ENCODE measurements around the gene GPR42.

The GPR42 gene

GRCh38 chr19:35392742-35393715 lies 22.2 kb downstream of the GPR42 start:
- H3K9me3 ChIP-seq (ENCODE audit: insufficient read depth, low read length): peaks cover 9% of the 10 kb centered on the region; the same call in 1 of the 2 replicates
- TF ChIP-seq ZNF274 (IDR thresholded peaks at IDR 0.05; ENCODE audit: low read depth, low read length) (no peak), SUZ12 (IDR thresholded peaks at IDR 0.05; ENCODE audit: extremely low read depth, insufficient read depth, insufficient read length) (no peak), YY1 (IDR thresholded peaks at IDR 0.05; ENCODE audit: insufficient read depth, insufficient read length) (no peak)
- no peak overlapping the region for H3K4me3 ChIP-seq (ENCODE audit: insufficient read length, low read depth)
- no peak for DNase-seq (ENCODE audit: low read depth, low spot score)
- H3K9ac ChIP-seq (ENCODE audit: insufficient read length, low read depth): no peak overlapping the region
- peaks cover 2% of the 10 kb centered on the region for H3K4me1 ChIP-seq (ENCODE audit: insufficient read depth, insufficient read length)
- no peaks in the 10 kb centered on the region for H3K27me3 ChIP-seq (ENCODE audit: insufficient read depth, insufficient read length)
- no peaks in the 10 kb centered on the region for H3K36me3 ChIP-seq (ENCODE audit: insufficient read depth, insufficient read length, low read length)

- no peaks in the 10 kb centered on the region for H3K27me3 ChIP-seq (ENCODE audit: insufficient read depth, insufficient read length)
- no peak overlapping the region for H3K4me3 ChIP-seq (ENCODE audit: insufficient read length, low read depth)
- DNase-seq (ENCODE audit: low read depth, low spot score): no peak
- peaks cover 2% of the 10 kb centered on the region for H3K4me1 ChIP-seq (ENCODE audit: insufficient read depth, insufficient read length)
- H3K36me3 ChIP-seq (ENCODE audit: insufficient read depth, insufficient read length, low read length): no peaks in the 10 kb centered on the region
- TF ChIP-seq YY1 (IDR thresholded peaks at IDR 0.05; ENCODE audit: insufficient read depth, insufficient read length): no peak
- TF ChIP-seq SUZ12 (IDR thresholded peaks at IDR 0.05; ENCODE audit: extremely low read depth, insufficient read depth, insufficient read length): no peak
- TF ChIP-seq ZNF274 (IDR thresholded peaks at IDR 0.05; ENCODE audit: low read depth, low read length): no peak
- no peak overlapping the region for H3K9ac ChIP-seq (ENCODE audit: insufficient read length, low read depth)
- H3K9me3 ChIP-seq (ENCODE audit: insufficient read depth, low read length): no peaks in the 10 kb centered on the region
Observed at GRCh38 chr19:35395382-35396199, 24.7 kb downstream of the GPR42 start.

- H3K4me3 ChIP-seq (ENCODE audit: insufficient read length, low read depth): no peak overlapping the region
- no peaks in the 10 kb centered on the region for H3K4me1 ChIP-seq (ENCODE audit: insufficient read depth, insufficient read length)
- no peaks in the 10 kb centered on the region for H3K9me3 ChIP-seq (ENCODE audit: insufficient read depth, low read length)
- no peaks in the 10 kb centered on the region for H3K36me3 ChIP-seq (ENCODE audit: insufficient read depth, insufficient read length, low read length)
- H3K27me3 ChIP-seq (ENCODE audit: insufficient read depth, insufficient read length): no peaks in the 10 kb centered on the region
- TF ChIP-seq YY1 (IDR thresholded peaks at IDR 0.05; ENCODE audit: insufficient read depth, insufficient read length) (no peak), ZNF274 (IDR thresholded peaks at IDR 0.05; ENCODE audit: low read depth, low read length) (no peak), SUZ12 (IDR thresholded peaks at IDR 0.05; ENCODE audit: extremely low read depth, insufficient read depth, insufficient read length) (no peak)
- no peak overlapping the region for H3K9ac ChIP-seq (ENCODE audit: insufficient read length, low read depth)
- DNase-seq (ENCODE audit: low read depth, low spot score): no peak
Observed at GRCh38 chr19:35396240-35396885, 25.5 kb downstream of the GPR42 start.

- no peaks in the 10 kb centered on the region for H3K36me3 ChIP-seq (ENCODE audit: insufficient read depth, insufficient read length, low read length)
- DNase-seq (ENCODE audit: low read depth, low spot score): no peak
- no peak for TF ChIP-seq SUZ12 (IDR thresholded peaks at IDR 0.05; ENCODE audit: extremely low read depth, insufficient read depth, insufficient read length)
- no peak for TF ChIP-seq YY1 (IDR thresholded peaks at IDR 0.05; ENCODE audit: insufficient read depth, insufficient read length)
- TF ChIP-seq ZNF274 (IDR thresholded peaks at IDR 0.05; ENCODE audit: low read depth, low read length): no peak
- H3K4me3 ChIP-seq (ENCODE audit: insufficient read length, low read depth): no peak overlapping the region
- H3K9me3 ChIP-seq (ENCODE audit: insufficient read depth, low read length): no peaks in the 10 kb centered on the region
- H3K9ac ChIP-seq (ENCODE audit: insufficient read length, low read depth): no peak overlapping the region
- H3K27me3 ChIP-seq (ENCODE audit: insufficient read depth, insufficient read length): no peaks in the 10 kb centered on the region
- no peaks in the 10 kb centered on the region for H3K4me1 ChIP-seq (ENCODE audit: insufficient read depth, insufficient read length)
Observed at GRCh38 chr19:35397064-35397463, 26.2 kb downstream of the GPR42 start.

GRCh38 chr19:35398570-35398969 lies 27.7 kb downstream of the GPR42 start:
- Histone ChIP-seq H3K4me1 (ENCODE audit: insufficient read depth, insufficient read length) (peaks cover 2% of the 10 kb centered on the region), H3K27me3 (ENCODE audit: insufficient read depth, insufficient read length) (no peaks in the 10 kb centered on the region), H3K9me3 (ENCODE audit: insufficient read depth, low read length) (no peaks in the 10 kb centered on the region), H3K4me3 (ENCODE audit: insufficient read length, low read depth) (no peak overlapping the region), H3K9ac (ENCODE audit: insufficient read length, low read depth) (no peak overlapping the region), H3K36me3 (ENCODE audit: insufficient read depth, insufficient read length, low read length) (no peaks in the 10 kb centered on the region)
- no peak for DNase-seq (ENCODE audit: low read depth, low spot score)
- TF ChIP-seq ZNF274 (IDR thresholded peaks at IDR 0.05; ENCODE audit: low read depth, low read length) (no peak), YY1 (IDR thresholded peaks at IDR 0.05; ENCODE audit: insufficient read depth, insufficient read length) (no peak), SUZ12 (IDR thresholded peaks at IDR 0.05; ENCODE audit: extremely low read depth, insufficient read depth, insufficient read length) (no peak)

GRCh38 chr19:35399231-35399630 lies 28.4 kb downstream of the GPR42 start:
- H3K9me3 ChIP-seq (ENCODE audit: insufficient read depth, low read length): no peaks in the 10 kb centered on the region
- TF ChIP-seq ZNF274 (IDR thresholded peaks at IDR 0.05; ENCODE audit: low read depth, low read length) (no peak), YY1 (IDR thresholded peaks at IDR 0.05; ENCODE audit: insufficient read depth, insufficient read length) (no peak), SUZ12 (IDR thresholded peaks at IDR 0.05; ENCODE audit: extremely low read depth, insufficient read depth, insufficient read length) (no peak)
- no peak overlapping the region for H3K4me3 ChIP-seq (ENCODE audit: insufficient read length, low read depth)
- no peak overlapping the region for H3K9ac ChIP-seq (ENCODE audit: insufficient read length, low read depth)
- no peaks in the 10 kb centered on the region for H3K27me3 ChIP-seq (ENCODE audit: insufficient read depth, insufficient read length)
- DNase-seq (ENCODE audit: low read depth, low spot score): no peak
- H3K4me1 ChIP-seq (ENCODE audit: insufficient read depth, insufficient read length): peaks cover 2% of the 10 kb centered on the region
- H3K36me3 ChIP-seq (ENCODE audit: insufficient read depth, insufficient read length, low read length): no peaks in the 10 kb centered on the region

All from NT2/D1 (cell line).